SJSA1 (cell line): ENCODE results near the gene CD81. TPM values are rescaled to one million over a fixed set of nuclear protein-coding genes. Genes with fewer than 3 reads are reported as not detected.
"Not testable (repeated sequence)": the region's sequence is repeated elsewhere in the genome, so short reads cannot be mapped to it uniquely, and the experiment has no call there.

Source experiments
- DNase-seq, 2 experiments: peaks; one replicate each; pipeline ENCODE4 v3.0.0-alpha.2; 2015 to 2020; ENCODE audit warnings: low spot score in 2 of 2, low read depth in 1 of 2
- H3K27ac ChIP-seq: fragments of 250-450 bp; sonication (Bioruptor Pico); 2 replicates; pipeline ENCODE4 v1.5.1; 2020; ENCODE audit warnings: mild to moderate bottlenecking, moderate library complexity
- H3K27me3 ChIP-seq: fragments of 250-450 bp; sonication (Bioruptor Pico); replicated peaks from 2 replicates; pipeline ENCODE4 v1.5.1; 2020; ENCODE audit warnings: mild to moderate bottlenecking, moderate library complexity
- H3K36me3 ChIP-seq: fragments of 250-450 bp; sonication (Bioruptor Pico); 2 replicates; pipeline ENCODE4 v1.5.1; 2020; ENCODE audit warnings: mild to moderate bottlenecking
- H3K4me1 ChIP-seq: fragments of 250-450 bp; sonication (Bioruptor Pico); replicated peaks from 2 replicates; pipeline ENCODE4 v1.6.1; 2021; ENCODE audit warnings: mild to moderate bottlenecking
- H3K4me3 ChIP-seq: fragments of 250-450 bp; sonication (Bioruptor Pico); 2 replicates; pipeline ENCODE4 v1.5.1; 2020; ENCODE audit warnings: mild to moderate bottlenecking
- H3K9me3 ChIP-seq: fragments of 250-450 bp; sonication (Bioruptor Pico); replicated peaks from 2 replicates; pipeline ENCODE4 v1.5.1; 2020; ENCODE audit warnings: mild to moderate bottlenecking
- total RNA-seq: library from RNA; depleted of rRNA; stranded (reverse); fragments of >200 nt; shearing (Covaris generic); gene quantifications from 2 replicates; pipeline ENCODE4 v1.2.3, GENCODE V29; 2014

CD81 gene
- total RNA-seq, 1 experiment from 2014 or later: 219 TPM

- no peak for DNase-seq
- no peak overlapping the region for H3K27ac ChIP-seq
- no peaks in the 10 kb centered on the region for H3K36me3 ChIP-seq
- peaks cover 5% of the 10 kb centered on the region; the same call in 1 of the 2 replicates for H3K4me1 ChIP-seq
- no peaks in the 10 kb centered on the region for H3K9me3 ChIP-seq
- H3K4me3 ChIP-seq: no peak overlapping the region
- H3K27me3 ChIP-seq: no peaks in the 10 kb centered on the region
Observed at GRCh38 chr11:2363130-2363529, 14.0 kb upstream of the CD81 start.

- no peaks in the 10 kb centered on the region for H3K27me3 ChIP-seq
- no peaks in the 10 kb centered on the region for H3K9me3 ChIP-seq
- DNase-seq: no peak
- H3K4me1 ChIP-seq: peaks cover 5% of the 10 kb centered on the region; the same call in 1 of the 2 replicates
- no peaks in the 10 kb centered on the region for H3K36me3 ChIP-seq
- no peak overlapping the region for H3K27ac ChIP-seq
- no peak overlapping the region for H3K4me3 ChIP-seq
Observed at GRCh38 chr11:2363577-2364370, 13.3 kb upstream of the CD81 start.

- not testable (repeated sequence) for H3K4me1 ChIP-seq, H3K27me3 ChIP-seq, DNase-seq, H3K9me3 ChIP-seq, H3K36me3 ChIP-seq, H3K4me3 ChIP-seq, H3K27ac ChIP-seq
Observed at GRCh38 chr11:2364386-2364785, 12.7 kb upstream of the CD81 start.

- no peak overlapping the region for H3K27ac ChIP-seq
- DNase-seq: no peak
- H3K4me1 ChIP-seq: peaks cover 5% of the 10 kb centered on the region; the same call in 1 of the 2 replicates
- H3K9me3 ChIP-seq: no peaks in the 10 kb centered on the region
- H3K27me3 ChIP-seq: no peaks in the 10 kb centered on the region
- no peaks in the 10 kb centered on the region for H3K36me3 ChIP-seq
- H3K4me3 ChIP-seq: no peak overlapping the region
Observed at GRCh38 chr11:2365571-2366210, 11.4 kb upstream of the CD81 start.

GRCh38 chr11:2366276-2366675, 10.8 kb upstream of the CD81 start:
- Histone ChIP-seq H3K9me3 (no peaks in the 10 kb centered on the region), H3K36me3 (no peaks in the 10 kb centered on the region), H3K4me3 (no peak overlapping the region), H3K27me3 (no peaks in the 10 kb centered on the region), H3K4me1 (peaks cover 5% of the 10 kb centered on the region; the same call in 1 of the 2 replicates), H3K27ac (no peak overlapping the region)
- DNase-seq: no peak

GRCh38 chr11:2366733-2367132, 10.4 kb upstream of the CD81 start:
- H3K4me3 ChIP-seq: no peak overlapping the region
- peaks cover 5% of the 10 kb centered on the region; the same call in 1 of the 2 replicates for H3K4me1 ChIP-seq
- H3K36me3 ChIP-seq: no peaks in the 10 kb centered on the region
- H3K27me3 ChIP-seq: no peaks in the 10 kb centered on the region
- H3K9me3 ChIP-seq: no peaks in the 10 kb centered on the region
- no peak overlapping the region for H3K27ac ChIP-seq
- DNase-seq: no peak

GRCh38 chr11:2367266-2368160, 9.6 kb upstream of the CD81 start:
- H3K4me3 ChIP-seq: no peak overlapping the region
- DNase-seq: no peak
- H3K27me3 ChIP-seq: no peaks in the 10 kb centered on the region
- H3K4me1 ChIP-seq: peaks cover 5% of the 10 kb centered on the region; the same call in 1 of the 2 replicates
- no peaks in the 10 kb centered on the region for H3K9me3 ChIP-seq
- no peak overlapping the region for H3K27ac ChIP-seq
- no peaks in the 10 kb centered on the region for H3K36me3 ChIP-seq

GRCh38 chr11:2368178-2368850, 8.8 kb upstream of the CD81 start:
- no peak overlapping the region for H3K27ac ChIP-seq
- H3K27me3 ChIP-seq: no peaks in the 10 kb centered on the region
- no peak for DNase-seq
- H3K4me3 ChIP-seq: no peak overlapping the region
- H3K9me3 ChIP-seq: no peaks in the 10 kb centered on the region
- peaks cover 5% of the 10 kb centered on the region; the same call in 1 of the 2 replicates for H3K4me1 ChIP-seq
- H3K36me3 ChIP-seq: no peaks in the 10 kb centered on the region

GRCh38 chr11:2368851-2369180, 8.3 kb upstream of the CD81 start:
- peaks cover 5% of the 10 kb centered on the region; the same call in 1 of the 2 replicates for H3K4me1 ChIP-seq
- no peaks in the 10 kb centered on the region for H3K36me3 ChIP-seq
- H3K27ac ChIP-seq: no peak overlapping the region

GRCh38 chr11:2369320-2369719, 7.8 kb upstream of the CD81 start:
- H3K9me3 ChIP-seq: no peaks in the 10 kb centered on the region
- H3K4me3 ChIP-seq: no peak overlapping the region
- no peaks in the 10 kb centered on the region for H3K36me3 ChIP-seq
- peaks cover 5% of the 10 kb centered on the region; the same call in 1 of the 2 replicates for H3K4me1 ChIP-seq
- no peak overlapping the region for H3K27ac ChIP-seq
- no peaks in the 10 kb centered on the region for H3K27me3 ChIP-seq
- DNase-seq: no peak

More at GRCh38 chr11:2368851-2369180, 8.3 kb upstream of the CD81 start:
- H3K9me3 ChIP-seq: no peaks in the 10 kb centered on the region
- H3K27me3 ChIP-seq: no peaks in the 10 kb centered on the region
- no peak overlapping the region for H3K4me3 ChIP-seq
- no peak for DNase-seq

GRCh38 chr11:2369896-2370295, 7.2 kb upstream of the CD81 start:
- peaks cover 5% of the 10 kb centered on the region; the same call in 1 of the 2 replicates for H3K4me1 ChIP-seq
- DNase-seq: no peak
- no peaks in the 10 kb centered on the region for H3K36me3 ChIP-seq
- no peak overlapping the region for H3K27ac ChIP-seq
- H3K27me3 ChIP-seq: no peaks in the 10 kb centered on the region
- H3K4me3 ChIP-seq: no peak overlapping the region
- H3K9me3 ChIP-seq: no peaks in the 10 kb centered on the region

GRCh38 chr11:2374456-2375201, 2.5 kb upstream of the CD81 start:
- peaks cover 12% of the 10 kb centered on the region for H3K4me1 ChIP-seq
- H3K27me3 ChIP-seq: no peaks in the 10 kb centered on the region
- no peak overlapping the region for H3K4me3 ChIP-seq
- peaks cover 2% of the 10 kb centered on the region; the same call in 1 of the 2 replicates for H3K9me3 ChIP-seq
- DNase-seq: no peak
- peaks cover 16% of the 10 kb centered on the region for H3K36me3 ChIP-seq
- no peak overlapping the region for H3K27ac ChIP-seq
